H9 (cell line): ENCODE results near the gene PRMT7. TPM values are rescaled to one million over a fixed set of nuclear protein-coding genes. Genes with fewer than 3 reads are reported as not detected.
A peak's percentile ranks its signal among the peaks of the same experiment; 100 is the strongest.

Experiments
- DNase-seq: peaks from one replicate; pipeline ENCODE4 v3.0.0-alpha.2; 2017
- H2AFZ ChIP-seq: one replicate; pipeline ENCODE4 v1.6.1; 2013; ENCODE audit warnings: mild to moderate bottlenecking, low read length, control low read depth, moderate library complexity
- H2AK5ac ChIP-seq: 2 replicates; pipeline ENCODE4 v1.6.1; 2013; ENCODE audit warnings: low read length, control low read depth, mixed read lengths; ENCODE audit not compliant: insufficient read length
- H2BK120ac ChIP-seq: one replicate; pipeline ENCODE4 v1.6.1; 2013; ENCODE audit warnings: low read depth, mild to moderate bottlenecking, low read length, control low read depth, inconsistent platforms; ENCODE audit not compliant: poor library complexity, severe bottlenecking
- H2BK12ac ChIP-seq: 2 replicates; pipeline ENCODE4 v1.6.1; 2013; ENCODE audit warnings: low read length, control low read depth, mixed read lengths, low read depth; ENCODE audit not compliant: insufficient read length
- H2BK15ac ChIP-seq: 2 replicates; pipeline ENCODE4 v1.6.1; 2013; ENCODE audit warnings: low read depth, low read length, control low read depth
- H2BK20ac ChIP-seq: one replicate; pipeline ENCODE4 v1.6.1; 2013; ENCODE audit warnings: low read depth, mild to moderate bottlenecking, low read length, control low read depth, inconsistent platforms; ENCODE audit not compliant: poor library complexity, severe bottlenecking
- H2BK5ac ChIP-seq: 2 replicates; pipeline ENCODE4 v1.6.1; 2013; ENCODE audit warnings: low read length, control low read depth, mixed read lengths; ENCODE audit not compliant: insufficient read length
- H3K14ac ChIP-seq: 2 replicates; pipeline ENCODE4 v1.6.1; 2013; ENCODE audit warnings: low read length, control low read depth; ENCODE audit not compliant: insufficient read depth
- H3K18ac ChIP-seq: 2 replicates; pipeline ENCODE4 v1.6.1; 2013; ENCODE audit warnings: low read depth, mild to moderate bottlenecking, mixed read lengths, low read length, control low read depth; ENCODE audit not compliant: insufficient read length
- H3K23ac ChIP-seq: 2 replicates; pipeline ENCODE4 v1.6.1; 2013; ENCODE audit warnings: low read length, control low read depth, mixed read lengths, low read depth; ENCODE audit not compliant: insufficient read length
- H3K23me2 ChIP-seq: 2 replicates; pipeline ENCODE4 v1.6.1; 2013; ENCODE audit warnings: low read depth, mild to moderate bottlenecking, mixed read lengths, low read length, control low read depth; ENCODE audit not compliant: insufficient read length, poor library complexity, severe bottlenecking
- H3K27ac ChIP-seq: 2 replicates; pipeline ENCODE4 v1.5.1; 2013; ENCODE audit warnings: low read length, control low read depth, mixed read lengths, low read depth; ENCODE audit not compliant: insufficient read length
- H3K27me3 ChIP-seq: 2 replicates; pipeline ENCODE4 v1.6.1; 2013; ENCODE audit warnings: low read length, control low read depth, inconsistent platforms; ENCODE audit not compliant: insufficient read depth
- H3K4ac ChIP-seq: 2 replicates; pipeline ENCODE4 v1.6.1; 2013; ENCODE audit warnings: low read depth, mild to moderate bottlenecking, control low read depth, inconsistent platforms, low read length, moderate library complexity
- H3K4me1 ChIP-seq: 2 replicates; pipeline ENCODE4 v1.6.1; 2013; ENCODE audit warnings: low read length, control low read depth, inconsistent platforms; ENCODE audit not compliant: insufficient read depth
- H3K4me2 ChIP-seq: 2 replicates; pipeline ENCODE4 v1.6.1; 2013; ENCODE audit warnings: low read length, control low read depth, mixed read lengths; ENCODE audit not compliant: insufficient read length, insufficient read depth
- H3K56ac ChIP-seq: 2 replicates; pipeline ENCODE4 v1.6.1; 2013; ENCODE audit warnings: low read depth, mild to moderate bottlenecking, mixed read lengths, low read length, control low read depth; ENCODE audit not compliant: insufficient read length
- H3K79me1 ChIP-seq: 2 replicates; pipeline ENCODE4 v1.6.1; 2013; ENCODE audit warnings: low read depth, mild to moderate bottlenecking, moderate library complexity, low read length, control low read depth, inconsistent platforms; ENCODE audit not compliant: insufficient read depth, poor library complexity, severe bottlenecking
- H3K79me2 ChIP-seq: 2 replicates; pipeline ENCODE4 v1.6.1; 2013; ENCODE audit warnings: low read length, control low read depth, inconsistent platforms; ENCODE audit not compliant: insufficient read depth
- H3K9ac ChIP-seq: 2 replicates; pipeline ENCODE4 v1.6.1; 2013; ENCODE audit warnings: low read length, control low read depth, mixed read lengths; ENCODE audit not compliant: insufficient read length; ENCODE audit errors: extremely low read depth
- H3K9me3 ChIP-seq: one replicate; pipeline ENCODE4 v1.6.1; 2013; ENCODE audit warnings: low read depth, low read length, inconsistent platforms; ENCODE audit not compliant: control insufficient read depth
- H3T11ph ChIP-seq: one replicate; pipeline ENCODE4 v1.6.1; 2013; ENCODE audit warnings: mild to moderate bottlenecking, low read length, control low read depth, inconsistent platforms
- H4K20me1 ChIP-seq: one replicate; pipeline ENCODE4 v1.6.1; 2013; ENCODE audit not compliant: control insufficient read depth, insufficient read length, insufficient read depth
- H4K5ac ChIP-seq: 2 replicates; pipeline ENCODE4 v1.6.1; 2013; ENCODE audit warnings: low read depth, mild to moderate bottlenecking, mixed read lengths, low read length, control low read depth; ENCODE audit not compliant: insufficient read length
- H4K8ac ChIP-seq: replicated peaks from 2 replicates; pipeline ENCODE4 v1.6.1; 2013; ENCODE audit warnings: low read length, control low read depth, mixed read lengths, low read depth; ENCODE audit not compliant: insufficient read length
- H4K91ac ChIP-seq: 2 replicates; pipeline ENCODE4 v1.6.1; 2013; ENCODE audit warnings: low read depth, mild to moderate bottlenecking, moderate library complexity, mixed read lengths, low read length, control low read depth; ENCODE audit not compliant: insufficient read length
- H3K27ac Mint-ChIP-seq, 3 experiments: 2 replicates in 2 of 3; 3 replicates in 1 of 3; pipeline ENCODE4 v1.8.0; 2020 to 2021; ENCODE audit warnings: mixed read lengths in 3 of 3, mild to moderate bottlenecking in 1 of 3, moderate library complexity in 1 of 3
- H3K27me3 Mint-ChIP-seq: 2 replicates; pipeline ENCODE4 v1.8.0; 2021; ENCODE audit warnings: low read depth, mild to moderate bottlenecking, moderate library complexity, mixed read lengths
- H3K36me3 Mint-ChIP-seq, 3 experiments: 2 replicates in 2 of 3; 3 replicates in 1 of 3; pipeline ENCODE4 v1.8.0; 2020 to 2021; ENCODE audit warnings: low read depth in 3 of 3, mixed read lengths in 3 of 3; ENCODE audit not compliant: insufficient read depth in 1 of 3
- H3K4me1 Mint-ChIP-seq, 2 experiments: 2 replicates each; pipeline ENCODE4 v1.8.0; 2020; ENCODE audit warnings: mixed read lengths in 2 of 2
- H3K4me3 Mint-ChIP-seq, 2 experiments: 2 replicates in 1 of 2; 3 replicates in 1 of 2; pipeline ENCODE4 v1.8.0; 2020 to 2021; ENCODE audit warnings: mild to moderate bottlenecking in 2 of 2, mixed read lengths in 2 of 2, moderate library complexity in 1 of 2
- H3K9me3 Mint-ChIP-seq, 2 experiments: 2 replicates in 1 of 2; 3 replicates in 1 of 2; pipeline ENCODE4 v1.8.0; 2020; ENCODE audit warnings: mild to moderate bottlenecking in 2 of 2, mixed read lengths in 2 of 2, moderate library complexity in 1 of 2
- WGBS: extraction: QIAGEN DNeasy Blood & Tissue Kit; methylation state at CpG from one replicate; pipeline ENCODE4 v1.1.7; 2013; ENCODE audit warnings: missing lambda C conversion rate, low lambda C conversion rate, mixed read lengths; ENCODE audit not compliant: insufficient read length; ENCODE audit errors: extremely low coverage; 5-methylcytosine and 5-hydroxymethylcytosine counted together
- total RNA-seq: library from RNA; stranded (reverse); gene quantifications from 2 replicates; pipeline ENCODE4 v1.2.1, GENCODE V29; 2021
- TF ChIP-seq, protein P1 (sequence below): fragments of 200-600 bp; sonication (generic); conservative IDR thresholded peaks from 3 replicates; pipeline ENCODE4 v1.8.0; 2021; ENCODE audit warnings: antibody characterized with exemption, mild to moderate bottlenecking

The PRMT7 gene
- total RNA-seq, 1 experiment from 2014 or later = 56.6 TPM

GRCh38 chr16:68264128-68265077 lies 46.4 kb upstream of the PRMT7 start, which contains the start of gene SLC7A6:
TSS of gene SLC7A6 (plus strand) at chr16:68264526. CDS start at chr16:68274727, 10,201 bp downstream.
- H2AFZ ChIP-seq = no peak within 1 kb of the TSS
- no peak within 1 kb of the TSS for H3K27ac ChIP-seq
- Mint-ChIP-seq H3K9me3 (no peaks in the 10 kb centered on the region), H3K4me1 (peaks cover 26 to 31% of the 10 kb centered on the region in 2 experiments), H3K27me3 (peaks cover 12% of the 10 kb centered on the region), H3K36me3 (peaks cover 0 to 4% (median 2%) of the 10 kb centered on the region in 3 experiments; a peak in 3 of 7 replicates), H3K27ac (peak within 1 kb of the TSS in 2 of 3 experiments; percentile 40 to 90; a peak in 3 of 7 replicates), H3K4me3 (peak within 1 kb of the TSS; percentile 87 to 99)
- no peak within 1 kb of the TSS for H3T11ph ChIP-seq
- TF ChIP-seq, protein P1, sequence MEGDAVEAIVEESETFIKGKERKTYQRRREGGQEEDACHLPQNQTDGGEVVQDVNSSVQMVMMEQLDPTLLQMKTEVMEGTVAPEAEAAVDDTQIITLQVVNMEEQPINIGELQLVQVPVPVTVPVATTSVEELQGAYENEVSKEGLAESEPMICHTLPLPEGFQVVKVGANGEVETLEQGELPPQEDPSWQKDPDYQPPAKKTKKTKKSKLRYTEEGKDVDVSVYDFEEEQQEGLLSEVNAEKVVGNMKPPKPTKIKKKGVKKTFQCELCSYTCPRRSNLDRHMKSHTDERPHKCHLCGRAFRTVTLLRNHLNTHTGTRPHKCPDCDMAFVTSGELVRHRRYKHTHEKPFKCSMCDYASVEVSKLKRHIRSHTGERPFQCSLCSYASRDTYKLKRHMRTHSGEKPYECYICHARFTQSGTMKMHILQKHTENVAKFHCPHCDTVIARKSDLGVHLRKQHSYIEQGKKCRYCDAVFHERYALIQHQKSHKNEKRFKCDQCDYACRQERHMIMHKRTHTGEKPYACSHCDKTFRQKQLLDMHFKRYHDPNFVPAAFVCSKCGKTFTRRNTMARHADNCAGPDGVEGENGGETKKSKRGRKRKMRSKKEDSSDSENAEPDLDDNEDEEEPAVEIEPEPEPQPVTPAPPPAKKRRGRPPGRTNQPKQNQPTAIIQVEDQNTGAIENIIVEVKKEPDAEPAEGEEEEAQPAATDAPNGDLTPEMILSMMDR = peak; percentile 87
- peaks cover 8% of the 10 kb centered on the region for H3K23me2 ChIP-seq
- no peak within 1 kb of the TSS for H4K91ac ChIP-seq
- no peak within 1 kb of the TSS for H2BK5ac ChIP-seq
- no peaks in the 10 kb centered on the region for H3K79me1 ChIP-seq
- no peak within 1 kb of the TSS for H3K4ac ChIP-seq
- no peak within 1 kb of the TSS for H4K5ac ChIP-seq
- H3K4me2 ChIP-seq = peak within 1 kb of the TSS; percentile 84
- no peak within 1 kb of the TSS for H2AK5ac ChIP-seq
- H2BK12ac ChIP-seq = no peak within 1 kb of the TSS
- no peaks in the 10 kb centered on the region for H3K27me3 ChIP-seq
- no peaks in the 10 kb centered on the region for H4K20me1 ChIP-seq
- no peaks in the 10 kb centered on the region; the same call in 1 of the 2 replicates for H3K79me2 ChIP-seq
- no peak within 1 kb of the TSS for H3K23ac ChIP-seq
- peaks cover 6% of the 10 kb centered on the region; the same call in 1 of the 2 replicates for H3K4me1 ChIP-seq
- peak within 1 kb of the TSS; percentile 82 for H3K14ac ChIP-seq
- DNase-seq = peak; percentile 69
- peak within 1 kb of the TSS; percentile 70 for H3K18ac ChIP-seq
- H2BK20ac ChIP-seq = no peak within 1 kb of the TSS
- H3K56ac ChIP-seq = no peak within 1 kb of the TSS
- no peaks in the 10 kb centered on the region for H3K9me3 ChIP-seq
- peak within 1 kb of the TSS; percentile 41 for H3K9ac ChIP-seq
- no peak within 1 kb of the TSS for H4K8ac ChIP-seq
- H2BK15ac ChIP-seq = no peak within 1 kb of the TSS; the same call in 1 of the 2 replicates
- H2BK120ac ChIP-seq = no peak within 1 kb of the TSS
- no CpG with 5 or more reads among the region's 123 CpGs for WGBS
